Esophagus squamous epithelium (tissue), 4 donors: Measurements from ENCODE around the gene CNBD2.
"Not testable (repeated sequence)": the region's sequence is repeated elsewhere in the genome, so short reads cannot be mapped to it uniquely, and the experiment has no call there.

Experiments
- CTCF ChIP-seq, 6 experiments: fragments of 450-650 bp in 4 of 6; fragments of 200-600 bp in 2 of 6; sonication (generic) in 2 of 6; IDR thresholded peaks; one replicate each; pipeline ENCODE4 v1.5.1; 2016 to 2019; ENCODE audit warnings: antibody characterized with exemption in 6 of 6, mild to moderate bottlenecking in 4 of 6, moderate library complexity in 4 of 6
- POLR2A ChIP-seq, 4 donors: fragments of 450-650 bp; IDR thresholded peaks; one replicate each; pipeline ENCODE4 v1.6.1; 2017; ENCODE audit warnings: antibody characterized with exemption in 4 of 4, mild to moderate bottlenecking in 4 of 4, moderate library complexity in 3 of 4

- not testable (repeated sequence) for TF ChIP-seq CTCF, POLR2A (IDR thresholded peaks at IDR 0.05)
These were observed 85.6 kb downstream of the CNBD2 start for GRCh38 chr20:36053863-36054518.
